Stimulated activated CD8-positive, alpha-beta memory T cell treated with anti-CD3 and anti-CD28 coated beads, Interleukin-2, amount 100 ng/mL, for 48 hours (primary cell): ENCODE data around the gene UGT1A8.
A peak's percentile ranks its signal among the peaks of the same experiment; 100 is the strongest.
"Not testable (repeated sequence)": the region's sequence is repeated elsewhere in the genome, so short reads cannot be mapped to it uniquely, and the experiment has no call there.

ENCODE experiments used
- DNase-seq, 2 donors: peaks; one replicate each; pipeline ENCODE4 v3.0.0-alpha.2; 2020; ENCODE audit warnings: low read depth in 2 of 2

The UGT1A8 gene

DNA sequence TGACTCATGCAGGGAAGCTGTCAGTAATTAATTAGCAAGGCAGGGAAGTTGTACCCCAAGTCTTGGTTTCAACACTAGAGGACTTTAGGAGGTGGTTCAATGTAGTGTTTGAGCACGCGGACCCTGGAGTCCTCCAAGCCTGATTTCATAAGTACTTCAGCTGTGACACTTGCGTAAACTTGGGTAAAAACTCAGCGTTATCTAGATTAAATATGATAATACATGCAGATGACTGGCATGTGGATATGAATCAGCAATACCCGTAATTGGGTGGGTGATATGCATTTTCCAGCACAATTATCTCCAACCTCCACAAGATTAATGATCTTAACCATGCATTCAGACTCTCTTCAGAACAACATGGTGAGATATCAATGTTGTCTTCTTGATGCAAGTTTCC lies 69.5 kb downstream of the UGT1A8 start:
- no peak for DNase-seq

DNA sequence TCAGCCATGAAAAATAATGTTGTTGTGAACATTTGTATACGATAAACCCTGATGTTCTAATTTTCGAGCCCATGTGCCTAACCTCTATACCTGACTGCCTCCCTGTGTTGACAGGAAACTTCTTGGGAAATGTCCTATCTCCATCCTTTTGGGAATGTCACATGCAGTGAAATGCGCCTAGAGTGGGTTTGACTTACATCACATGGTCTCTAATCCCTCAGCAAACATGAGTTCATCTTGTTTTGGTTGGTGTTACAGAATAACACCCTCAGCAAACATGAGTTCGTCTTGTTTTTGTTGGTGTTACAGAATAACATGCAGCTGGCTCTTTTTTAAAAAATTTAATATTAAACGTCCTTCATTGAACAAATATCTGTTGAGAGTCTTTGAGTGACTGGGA lies 70.9 kb downstream of the UGT1A8 start:
- no peak for DNase-seq

DNA sequence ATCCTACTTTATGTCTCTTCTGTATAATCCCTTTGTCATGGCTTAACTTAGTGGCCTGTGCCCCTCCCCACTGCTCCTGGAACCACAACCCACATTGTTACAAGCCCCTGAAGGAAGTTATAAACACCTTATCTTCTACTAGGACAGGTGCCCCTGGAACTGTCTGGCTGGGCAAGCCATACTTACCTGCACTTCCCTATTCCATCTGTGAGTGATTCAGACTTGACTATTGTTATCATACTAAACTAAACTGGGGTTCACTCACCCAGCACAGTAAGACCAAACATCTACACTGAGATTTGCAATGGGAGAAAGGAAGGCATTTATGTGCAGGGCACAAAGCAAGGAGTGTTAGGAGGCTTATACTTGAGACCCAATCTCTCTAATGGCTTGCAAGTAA lies 71.6 kb downstream of the UGT1A8 start:
- DNase-seq: no peak

DNA sequence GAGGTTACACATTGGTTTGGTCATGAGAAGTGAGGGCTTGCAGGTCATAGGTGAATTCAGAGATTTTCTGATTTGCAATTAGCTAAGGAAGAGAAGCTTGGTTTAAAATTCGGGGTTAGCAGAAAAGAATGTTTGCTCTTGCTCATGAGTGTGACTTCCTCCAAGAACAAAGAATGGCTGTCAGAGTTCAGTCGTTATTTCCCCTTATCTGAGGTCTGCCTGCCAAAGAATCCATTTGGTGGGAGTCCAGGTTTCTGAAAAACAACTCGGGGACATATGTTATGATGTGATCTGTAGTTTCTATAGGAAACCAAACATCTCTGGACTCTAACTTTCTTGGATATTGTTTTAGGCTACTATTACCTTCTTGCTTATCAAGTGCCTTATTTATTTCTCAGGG lies 72.1 kb downstream of the UGT1A8 start:
- DNase-seq: no peak

DNA sequence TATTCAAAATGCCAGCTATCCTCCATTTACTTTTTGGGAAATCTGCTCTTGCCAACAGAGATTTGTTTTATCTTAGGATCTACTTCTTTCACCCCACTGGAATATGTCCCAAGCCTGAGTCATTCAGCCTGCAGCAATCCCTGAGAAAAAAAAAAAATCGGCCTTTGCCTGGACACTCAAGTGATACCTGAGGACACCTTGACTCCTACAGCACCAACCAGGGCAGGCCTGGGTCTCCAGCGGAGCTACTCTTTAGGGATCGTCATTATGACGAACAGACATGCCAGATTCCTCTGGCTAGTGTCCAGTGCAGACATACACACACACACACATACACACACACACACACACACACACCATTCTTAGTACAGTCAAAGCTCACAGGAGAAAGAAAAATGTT lies 73.0 kb downstream of the UGT1A8 start:
- no peak for DNase-seq

DNA sequence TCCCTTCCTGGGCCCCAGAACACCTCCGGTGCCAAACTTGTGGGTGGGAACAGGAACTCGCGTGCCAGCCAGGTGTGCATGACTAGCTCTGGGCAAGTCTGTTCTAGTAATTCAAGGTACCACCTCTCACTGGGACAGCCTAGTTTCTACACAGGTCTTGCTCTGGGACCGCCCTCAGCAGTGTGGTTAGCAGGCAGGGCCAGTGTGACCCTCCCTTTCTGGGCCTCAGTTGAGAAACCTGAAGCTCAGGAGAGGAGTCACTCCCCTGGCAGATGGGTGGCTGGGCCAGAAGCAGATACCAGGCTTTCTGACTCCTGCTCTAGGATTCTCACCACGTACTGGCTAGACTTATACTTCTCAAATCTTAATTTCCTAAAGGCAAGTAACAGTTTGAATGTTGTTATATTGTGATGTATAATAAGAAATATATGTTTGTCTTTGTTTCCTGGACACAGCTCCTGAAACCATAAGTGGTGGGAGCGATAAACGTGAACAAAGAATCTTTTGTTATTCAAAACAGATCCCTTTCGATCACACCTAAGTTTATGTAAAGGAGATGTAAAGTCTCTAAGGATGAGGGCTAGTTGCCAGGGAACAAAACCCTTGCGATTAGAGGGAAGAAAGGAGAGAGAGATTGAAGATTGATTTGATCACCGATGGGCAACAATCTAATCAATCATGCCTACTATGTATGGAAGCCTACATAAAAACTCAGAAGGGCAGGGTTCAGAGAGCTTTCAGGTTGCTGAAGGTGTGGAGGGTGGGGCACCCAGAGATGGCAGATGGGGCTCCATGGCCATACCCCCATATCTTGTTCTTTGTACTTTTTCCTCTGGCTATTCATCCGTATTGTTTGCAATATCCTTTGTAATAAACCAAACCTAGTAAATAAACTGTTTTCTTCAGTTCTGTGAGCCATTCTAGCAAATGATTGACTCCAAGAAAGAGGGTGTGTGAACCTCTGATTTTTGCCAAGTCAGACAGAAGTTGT lies 74.3 kb downstream of the UGT1A8 start:
- no peak for DNase-seq

DNA sequence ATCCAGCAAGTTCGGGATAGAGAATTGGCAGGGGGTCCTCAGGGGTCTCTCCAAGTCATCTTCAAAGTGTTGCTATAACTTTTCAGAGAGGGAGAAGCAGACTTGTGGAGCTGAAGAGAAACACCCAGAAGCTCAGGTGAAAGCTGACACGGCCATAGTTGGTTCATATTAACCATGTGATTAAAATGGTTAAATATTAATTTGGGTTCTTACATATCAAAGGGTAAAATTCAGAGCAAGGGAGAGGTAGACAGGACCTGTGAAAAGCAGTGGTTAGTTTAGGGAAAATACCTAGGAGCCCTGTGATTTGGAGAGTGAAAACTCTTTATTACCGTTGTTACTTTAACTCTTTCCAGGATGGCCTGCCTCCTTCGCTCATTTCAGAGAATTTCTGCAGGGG lies 75.2 kb downstream of the UGT1A8 start, which contains the start of gene UGT1A6:
UGT1A6 (plus strand) TSS at position 243 of the 400 bp plus-strand sequence; CDS start at position 358, 115 bp downstream.
- DNase-seq: no peak

DNA sequence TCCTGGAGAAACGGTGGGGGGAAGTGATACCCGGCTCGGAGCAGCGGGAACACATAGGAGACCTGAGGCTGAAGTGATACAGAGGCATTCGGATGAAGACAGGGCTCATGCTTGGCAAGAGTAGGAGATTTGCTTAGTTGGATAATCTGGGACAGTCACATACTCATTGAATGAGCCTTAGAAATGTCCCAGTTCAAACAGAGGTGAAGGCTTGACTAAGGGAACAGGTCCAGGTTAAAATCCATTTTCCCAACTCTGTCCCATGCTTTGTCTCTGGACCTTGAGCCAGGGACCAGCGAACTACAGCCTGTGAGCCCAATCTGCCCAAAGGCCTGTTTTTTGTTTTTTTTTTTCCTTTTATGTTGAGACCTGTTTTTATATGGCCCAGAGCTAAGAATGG lies 76.5 kb downstream of the UGT1A8 start:
- DNase-seq: no peak

DNA sequence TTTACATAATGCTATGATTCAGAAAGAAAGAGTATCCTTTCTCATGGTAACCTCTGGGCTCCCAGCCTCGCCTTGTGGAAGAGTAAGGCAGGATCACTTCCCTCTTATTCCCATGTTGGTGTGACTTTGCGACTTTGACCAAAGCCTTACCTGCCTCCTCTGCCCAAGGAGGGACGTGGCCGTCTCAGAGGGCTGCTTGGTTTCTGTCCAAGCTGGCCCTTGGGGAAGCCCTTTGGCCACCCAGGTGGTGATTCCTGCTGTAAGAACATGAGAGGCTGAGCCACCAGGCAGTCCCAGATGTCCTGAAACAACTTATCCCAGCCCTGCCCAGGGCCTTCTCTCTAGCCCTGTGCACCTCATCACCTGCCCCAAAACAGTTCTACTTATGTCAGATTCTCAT lies 81.3 kb downstream of the UGT1A8 start:
- DNase-seq: no peak

DNA sequence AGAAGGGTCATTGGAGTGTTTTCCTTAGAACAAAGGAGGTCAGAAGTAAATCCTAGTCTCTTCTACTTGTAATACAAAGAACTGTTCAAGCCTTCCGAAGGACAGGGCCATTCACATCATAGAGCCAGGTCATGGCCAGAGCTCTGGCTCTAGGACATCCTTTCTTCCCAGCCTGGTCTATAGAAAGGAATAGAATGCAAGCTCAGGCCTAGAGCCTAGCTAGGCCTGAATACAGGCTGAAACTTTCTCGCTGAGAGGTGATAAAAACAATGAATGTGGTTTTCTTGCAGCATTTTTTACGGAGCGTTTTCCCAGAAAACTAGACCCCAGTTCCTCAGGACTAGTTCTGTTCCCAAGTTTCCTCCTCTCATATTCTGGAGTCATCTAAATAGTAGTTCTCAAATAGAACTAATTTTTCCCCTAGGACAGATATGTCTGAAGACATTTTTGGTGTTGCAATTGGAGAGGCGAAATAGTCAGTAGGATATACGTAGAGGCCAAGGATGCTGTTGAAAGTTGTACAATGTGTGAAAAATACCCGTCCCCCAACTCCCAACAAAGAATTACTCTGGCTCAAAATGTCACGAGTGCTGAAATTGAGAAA lies 82.1 kb downstream of the UGT1A8 start:
- no peak for DNase-seq

DNA sequence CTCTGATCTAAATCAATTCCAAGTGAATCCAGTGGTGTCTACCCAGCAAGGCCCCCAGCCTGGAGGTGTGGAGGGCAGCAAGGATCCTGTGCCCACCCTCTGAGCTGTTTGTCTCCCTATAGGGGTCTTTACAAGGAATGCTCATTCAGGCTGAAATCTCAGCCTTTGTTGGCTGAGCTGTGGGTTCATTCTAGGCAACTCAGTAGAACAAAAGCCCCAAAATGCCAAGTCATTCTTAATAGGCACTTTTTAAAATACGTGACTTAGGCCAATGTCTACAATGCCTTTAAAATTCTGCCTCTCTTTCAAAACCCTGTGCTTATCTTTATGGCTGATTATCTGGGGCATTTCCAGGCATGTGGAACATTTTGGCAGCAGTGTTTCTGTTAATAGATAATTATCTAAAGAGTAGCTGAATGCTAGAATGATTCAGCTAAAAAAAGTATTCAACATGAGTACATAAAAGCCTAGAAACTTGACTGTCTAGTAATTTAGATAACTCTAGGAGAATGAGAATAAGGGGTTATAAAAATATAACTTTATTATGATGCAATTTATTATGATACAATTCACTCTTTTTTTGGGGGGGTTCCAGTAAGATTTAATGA lies 82.7 kb downstream of the UGT1A8 start:
- no peak for DNase-seq

DNA sequence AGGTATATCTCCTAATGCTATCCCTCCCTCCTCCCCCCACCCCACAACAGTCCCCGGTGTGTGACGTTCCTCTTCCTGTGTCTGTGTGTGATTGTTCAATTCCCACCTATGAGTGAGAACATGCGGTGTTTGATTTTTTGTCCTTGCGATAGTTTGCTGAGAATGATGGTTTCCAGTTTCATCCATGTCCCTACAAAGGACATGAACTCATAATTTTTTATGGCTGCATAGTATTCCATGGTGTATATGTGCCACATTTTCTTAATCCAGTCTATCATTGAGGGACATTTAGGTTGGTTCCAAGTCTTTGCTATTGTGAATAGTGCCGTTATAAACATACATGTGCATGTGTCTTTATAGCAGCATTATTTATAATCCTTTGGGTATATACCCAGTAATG lies 83.4 kb downstream of the UGT1A8 start:
- not testable (repeated sequence) for DNase-seq

DNA sequence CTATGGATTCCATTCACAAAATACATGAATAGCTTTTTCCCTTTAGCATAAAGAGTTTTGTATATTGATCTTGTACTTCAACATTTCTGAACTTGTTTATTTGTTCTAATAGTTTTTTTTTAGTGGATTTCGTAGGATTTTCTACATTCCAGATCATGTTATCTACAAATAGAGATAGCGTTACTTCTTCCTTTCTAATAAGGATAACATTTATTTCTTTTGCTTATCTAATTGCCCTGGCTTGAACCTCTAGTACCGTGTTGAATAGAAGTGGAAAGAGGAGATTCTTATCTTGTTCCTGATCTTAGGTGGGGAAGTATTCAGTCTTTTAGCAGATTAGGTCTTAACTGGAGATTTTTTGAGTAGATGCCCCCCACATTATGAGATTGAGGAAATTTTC lies 84.8 kb downstream of the UGT1A8 start:
- DNase-seq: no peak

DNA sequence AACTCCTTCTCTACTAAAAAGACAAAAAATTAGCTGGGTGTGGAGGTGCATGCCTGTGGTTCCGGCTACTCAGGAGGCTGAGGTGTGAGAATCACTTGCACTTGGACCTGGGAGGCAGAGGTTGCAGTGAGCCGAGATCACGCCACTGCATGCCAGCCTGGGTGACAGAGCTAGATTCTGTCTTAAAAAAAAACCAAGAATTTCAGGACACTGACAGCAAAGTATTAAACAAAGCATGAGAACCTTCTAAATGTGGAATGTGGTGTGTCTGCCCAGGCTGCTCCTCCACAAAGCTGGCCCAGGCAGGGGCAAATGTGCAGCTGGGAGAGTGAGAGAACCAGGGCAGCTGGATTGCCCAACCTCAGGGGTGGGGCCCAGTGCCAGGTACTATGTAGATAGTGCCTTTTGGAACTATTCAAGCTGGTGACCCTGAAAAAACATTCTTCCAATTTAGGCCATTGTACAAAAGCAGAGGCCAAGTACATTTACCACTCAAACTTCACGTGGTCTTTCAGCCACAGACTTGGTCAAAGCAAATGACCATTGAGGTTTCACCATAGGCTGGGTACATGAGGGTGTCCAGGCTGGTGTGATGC lies 88.6 kb downstream of the UGT1A8 start:
- no peak for DNase-seq

DNA sequence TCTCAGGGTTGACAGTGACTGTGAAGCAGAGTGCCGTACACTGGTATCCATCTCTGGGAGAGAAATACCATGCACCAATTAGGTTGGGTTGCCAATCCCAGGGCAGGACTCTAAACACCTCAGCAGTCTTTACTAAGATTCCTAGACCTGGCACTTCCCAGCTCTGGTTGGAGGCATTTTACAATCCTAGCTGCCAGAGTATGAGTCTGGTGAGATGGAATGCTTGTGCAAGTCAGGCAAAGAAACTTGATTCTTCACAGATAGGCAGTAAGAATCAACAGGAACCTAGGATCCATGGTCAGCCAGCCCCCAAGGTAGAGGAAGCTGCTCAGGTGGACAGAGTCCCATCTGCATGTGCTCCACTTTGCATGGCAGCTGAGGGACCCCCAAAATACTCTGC lies 89.3 kb downstream of the UGT1A8 start:
- DNase-seq: no peak

DNA sequence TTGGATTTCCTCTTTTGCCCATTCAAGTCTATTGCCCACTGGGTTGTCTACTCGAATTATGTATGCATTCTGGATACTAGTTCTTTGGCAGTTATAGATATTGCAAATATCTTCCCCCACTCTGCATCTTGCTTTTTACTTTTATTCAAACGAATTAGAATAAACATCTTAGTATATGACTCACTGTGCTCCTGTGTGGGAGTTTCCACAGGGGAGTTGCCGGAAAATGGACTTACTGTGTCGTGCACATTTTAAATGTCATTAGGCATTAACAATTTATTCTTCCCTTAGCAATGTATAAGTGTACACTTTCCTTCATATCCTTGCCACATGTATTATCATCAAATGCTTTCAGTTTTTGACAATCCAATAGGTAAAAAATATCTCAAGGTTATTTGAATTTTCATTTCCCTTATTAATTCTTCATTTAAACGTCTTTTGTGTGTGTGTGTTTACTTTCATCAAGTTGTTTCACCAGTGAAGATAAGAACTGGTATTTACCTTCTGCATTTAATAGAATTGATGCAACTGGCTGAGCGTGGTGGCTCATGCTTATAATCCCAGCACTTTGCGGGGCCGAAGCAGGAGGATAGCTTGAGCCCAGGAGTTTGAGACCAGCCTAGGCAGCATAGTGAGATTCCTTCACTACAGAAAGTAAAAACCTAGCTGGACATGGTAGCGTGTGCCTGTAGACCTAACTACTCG lies 90.7 kb downstream of the UGT1A8 start:
- DNase-seq: no peak

DNA sequence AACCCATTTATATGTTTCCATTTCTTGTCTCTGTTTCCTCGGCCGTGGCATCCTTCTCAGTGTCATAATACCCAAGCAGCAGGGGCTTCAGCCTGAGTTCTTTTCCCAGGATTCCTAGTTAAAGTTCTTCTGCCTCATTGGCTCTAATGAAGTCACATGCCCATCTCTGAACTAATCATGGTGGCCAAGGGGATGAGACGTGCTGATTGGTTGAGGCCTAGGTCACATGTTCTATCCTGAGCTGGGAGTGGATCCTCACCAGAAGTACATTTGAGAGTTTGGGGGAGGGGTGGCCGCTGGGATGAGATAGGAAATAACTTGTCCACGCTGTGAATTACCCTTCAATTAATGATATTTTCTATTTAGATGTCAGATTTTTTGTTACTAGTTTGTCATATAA lies 91.5 kb downstream of the UGT1A8 start:
- DNase-seq: no peak

DNA sequence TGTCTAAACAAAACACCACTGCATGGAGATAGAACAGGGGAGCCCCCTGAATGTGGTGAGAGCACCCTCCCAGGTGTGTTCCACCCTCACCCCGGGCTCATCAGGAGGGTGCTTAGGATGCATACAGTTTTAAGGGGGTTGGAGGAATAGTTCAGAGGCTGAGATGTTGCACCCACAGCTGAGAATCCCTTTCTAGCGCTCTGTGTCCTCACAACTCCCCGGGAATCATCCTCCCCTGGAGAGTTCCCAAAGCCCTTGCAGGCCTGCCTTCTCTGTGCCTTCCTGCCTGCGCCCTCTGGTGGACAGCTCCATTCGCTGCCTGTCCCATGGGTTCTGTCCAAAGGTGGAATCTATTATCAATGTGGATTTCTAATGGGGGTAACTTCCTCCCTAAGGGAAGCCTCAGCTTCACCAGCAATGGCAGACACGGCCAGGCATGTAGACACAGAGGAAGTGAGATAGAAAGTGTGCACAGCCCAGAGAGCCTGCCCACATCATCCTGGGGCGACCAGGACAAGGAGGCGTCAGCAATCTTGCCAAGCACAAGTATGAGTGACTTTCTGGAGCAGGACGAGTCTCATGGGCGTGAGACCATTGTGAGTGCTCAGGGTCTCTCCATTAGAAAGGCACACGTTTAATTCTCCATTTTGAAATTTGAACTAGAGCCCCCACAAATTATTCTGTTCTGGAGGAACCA lies 94.0 kb downstream of the UGT1A8 start:
- DNase-seq: peak; percentile 64 to 66

DNA sequence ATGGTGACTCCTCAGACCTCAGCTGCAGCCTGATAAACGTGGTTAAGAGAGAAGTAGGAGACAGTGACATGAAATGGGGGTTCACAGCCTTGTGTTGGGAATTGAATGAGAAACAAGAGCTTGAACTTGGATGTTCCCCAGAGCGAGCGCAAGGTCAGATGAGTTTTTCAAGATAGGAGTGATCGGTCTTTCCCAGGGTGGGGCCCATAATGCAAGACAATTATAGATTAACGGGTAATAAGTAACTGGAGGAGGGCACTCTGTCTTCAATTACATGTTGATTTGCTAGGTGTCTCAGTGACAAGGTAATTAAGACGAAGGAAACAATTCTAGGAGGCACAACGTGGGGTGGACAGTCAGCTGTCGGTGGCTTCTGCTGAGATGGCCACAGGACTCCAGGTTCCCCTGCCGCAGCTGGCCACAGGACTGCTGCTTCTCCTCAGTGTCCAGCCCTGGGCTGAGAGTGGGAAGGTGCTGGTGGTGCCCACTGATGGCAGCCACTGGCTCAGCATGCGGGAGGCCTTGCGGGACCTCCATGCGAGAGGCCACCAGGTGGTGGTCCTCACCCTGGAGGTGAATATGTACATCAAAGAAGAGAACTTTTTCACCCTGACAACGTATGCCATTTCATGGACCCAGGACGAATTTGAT lies 95.3 kb downstream of the UGT1A8 start, which contains the start of gene UGT1A5:
UGT1A5 (plus strand) TSS at position 297 of the 651 bp plus-strand sequence; CDS start at position 382, 85 bp downstream.
- no peak for DNase-seq

DNA sequence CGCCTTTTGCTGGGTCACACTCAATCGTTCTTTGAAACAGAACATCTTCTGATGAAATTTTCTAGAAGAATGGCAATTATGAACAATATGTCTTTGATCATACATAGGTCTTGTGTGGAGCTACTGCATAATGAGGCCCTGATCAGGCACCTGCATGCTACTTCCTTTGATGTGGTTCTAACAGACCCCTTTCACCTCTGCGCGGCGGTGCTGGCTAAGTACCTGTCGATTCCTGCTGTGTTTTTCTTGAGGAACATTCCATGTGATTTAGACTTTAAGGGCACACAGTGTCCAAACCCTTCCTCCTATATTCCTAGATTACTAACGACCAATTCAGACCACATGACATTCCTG lies 95.8 kb downstream of the UGT1A8 start:
- no peak for DNase-seq
